Measurements from ENCODE around the gene ALKBH6. TPM values are rescaled to one million over a fixed set of nuclear protein-coding genes. Genes with fewer than 3 reads are reported as not detected.

ALKBH6 gene
- total and polyA plus RNA-seq, 2 of the 8 experiments (the other 6 are each of a cell fraction or from before 2014, with no cell fraction given): 19.2 to 33.3 TPM

DNA sequence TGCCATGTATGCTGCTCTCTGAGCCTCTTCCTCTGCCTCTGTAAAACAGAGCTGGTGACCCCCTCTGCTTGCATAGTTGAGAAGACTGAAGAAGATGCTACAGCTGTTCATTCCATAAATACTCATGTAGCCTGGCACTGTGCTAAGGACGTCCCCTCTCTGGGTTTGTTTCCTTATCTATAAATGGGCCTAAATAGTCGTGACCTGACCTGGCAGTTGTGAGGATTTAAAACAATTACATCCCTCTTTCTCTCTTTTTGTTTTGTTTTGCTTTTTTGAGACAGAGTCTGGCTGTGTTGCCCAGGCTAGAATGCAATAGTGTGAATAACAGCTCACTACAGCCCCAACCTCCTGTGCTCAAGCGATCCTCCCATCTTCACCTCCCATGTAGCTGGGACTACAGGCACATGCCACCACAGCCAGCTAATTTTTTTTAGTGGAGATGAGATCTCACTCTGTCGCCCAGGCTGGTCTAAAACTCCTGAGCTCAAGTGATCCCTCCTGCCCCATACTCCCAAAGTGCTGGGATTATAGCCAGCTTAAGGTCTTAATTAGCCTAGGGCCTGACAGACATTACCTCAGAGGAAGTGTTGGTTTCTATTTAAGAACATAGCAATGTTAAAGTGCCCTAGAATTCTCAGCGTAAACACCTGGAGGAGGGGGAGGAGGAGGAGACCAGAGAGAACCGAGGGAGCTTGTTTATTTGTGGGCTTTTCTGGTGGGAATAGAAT lies 45.3 kb upstream of the ALKBH6 start:
- POLR2A ChIA-PET (ENCODE audit: partially characterized antibody): interaction anchor here (1.0 to 1.6 kb wide), 2 partner anchors 14 to 69 kb away, joined by 3 to 5 read pairs; no protein-coding TSS in a partner anchor
- no peak overlapping the region for H3K18ac ChIP-seq (ENCODE audit: extremely low read depth, low read length)
- no peak overlapping the region for H3K56ac ChIP-seq (replicated peaks; ENCODE audit: insufficient read length, low read depth, low read length)
- DNase-seq (ENCODE audit: low read depth in 1 of 2, low spot score in 2 of 2) (no peak), FAIRE-seq (no peak)
- H2BK120ac ChIP-seq (replicated peaks; ENCODE audit: low read depth, low read length): no peak overlapping the region
- H3K4me2 ChIP-seq (ENCODE audit: insufficient read depth in 1 of 2, low read depth in 2 of 2, low read length in 2 of 2): no peak overlapping the region
- no peak overlapping the region for H3K9ac ChIP-seq (replicated peaks in 1 of 4; ENCODE audit: extremely low read depth in 1 of 4, low read depth in 3 of 4, low read length in 3 of 4)
- H3K79me1 ChIP-seq (ENCODE audit: low read depth, low read length): peaks cover 4% of the 10 kb centered on the region; the same call in 1 of the 2 replicates
- CTCF ChIA-PET (ENCODE audit: partially characterized antibody): interaction anchor here (1.2 to 1.7 kb wide), 5 partner anchors 11 to 81 kb away, joined by 3 to 5 read pairs (median 3); partner anchors contain the start of gene CLIP3
- H3K4me1 ChIP-seq (replicated peaks in 1 of 4; ENCODE audit: control insufficient read depth in 3 of 4, insufficient read depth in 4 of 4, low read length in 3 of 4): 0 out of 7 replicates have a peak, but pooled peaks cover 0 to 2% (median 0%) of the 10 kb centered on the region in 4 experiments
- H4K20me1 ChIP-seq (replicated peaks in 1 of 2; ENCODE audit: control insufficient read depth in 1 of 2, insufficient read depth in 2 of 2, low read length in 2 of 2): peaks cover 8 to 16% of the 10 kb centered on the region in 2 experiments
- no peak overlapping the region for H2AK5ac ChIP-seq (ENCODE audit: low read depth, low read length)
- no peak for TF ChIP-seq RAD21 (IDR thresholded peaks at IDR 0.05 in 1 of 2, conservative IDR thresholded peaks at IDR 0.05 in 1 of 2; ENCODE audit: low read depth in 2 of 2, low read length in 2 of 2)
- no peak for TF ChIP-seq TCF12 (IDR thresholded peaks at IDR 0.05; ENCODE audit: low read depth, low read length)
- no peak for TF ChIP-seq SIRT6 (IDR thresholded peaks at IDR 0.05; ENCODE audit: low read length)
- TF ChIP-seq, protein P1, sequence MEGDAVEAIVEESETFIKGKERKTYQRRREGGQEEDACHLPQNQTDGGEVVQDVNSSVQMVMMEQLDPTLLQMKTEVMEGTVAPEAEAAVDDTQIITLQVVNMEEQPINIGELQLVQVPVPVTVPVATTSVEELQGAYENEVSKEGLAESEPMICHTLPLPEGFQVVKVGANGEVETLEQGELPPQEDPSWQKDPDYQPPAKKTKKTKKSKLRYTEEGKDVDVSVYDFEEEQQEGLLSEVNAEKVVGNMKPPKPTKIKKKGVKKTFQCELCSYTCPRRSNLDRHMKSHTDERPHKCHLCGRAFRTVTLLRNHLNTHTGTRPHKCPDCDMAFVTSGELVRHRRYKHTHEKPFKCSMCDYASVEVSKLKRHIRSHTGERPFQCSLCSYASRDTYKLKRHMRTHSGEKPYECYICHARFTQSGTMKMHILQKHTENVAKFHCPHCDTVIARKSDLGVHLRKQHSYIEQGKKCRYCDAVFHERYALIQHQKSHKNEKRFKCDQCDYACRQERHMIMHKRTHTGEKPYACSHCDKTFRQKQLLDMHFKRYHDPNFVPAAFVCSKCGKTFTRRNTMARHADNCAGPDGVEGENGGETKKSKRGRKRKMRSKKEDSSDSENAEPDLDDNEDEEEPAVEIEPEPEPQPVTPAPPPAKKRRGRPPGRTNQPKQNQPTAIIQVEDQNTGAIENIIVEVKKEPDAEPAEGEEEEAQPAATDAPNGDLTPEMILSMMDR (IDR thresholded peaks at IDR 0.05; ENCODE audit: control extremely low read depth in 1 of 3, insufficient read depth in 1 of 3, low read depth in 1 of 3, low read length in 3 of 3): no peak
- TF ChIP-seq EGR1 (IDR thresholded peaks at IDR 0.05; ENCODE audit: borderline replicate concordance, low read depth, low read length): no peak
- TF ChIP-seq CBX5 (IDR thresholded peaks at IDR 0.05; ENCODE audit: low read depth, low read length): no peak
- TF ChIP-seq CBX8 (IDR thresholded peaks at IDR 0.05; ENCODE audit: borderline replicate concordance, low read depth, low read length): no peak
- H3K23me2 ChIP-seq (ENCODE audit: low read depth, low read length): no peaks in the 10 kb centered on the region
- H3K27me3 ChIP-seq (replicated peaks in 1 of 4; ENCODE audit: control insufficient read depth in 3 of 4, extremely low read depth in 1 of 4, insufficient read depth in 3 of 4, low read length in 3 of 4): no peaks in the 10 kb centered on the region
- no peak overlapping the region for H2BK15ac ChIP-seq (ENCODE audit: low read length)
- no peak overlapping the region for H3K23ac ChIP-seq (ENCODE audit: insufficient read length)
- no peak overlapping the region for H3K4me3 ChIP-seq (ENCODE audit: extremely low read depth in 1 of 4, insufficient read depth in 2 of 4, low read depth in 3 of 4, low read length in 4 of 4)
- peaks cover 20 to 38% (median 33%) of the 10 kb centered on the region in 4 experiments; a peak in 7 of 8 replicates for H3K36me3 ChIP-seq (ENCODE audit: control insufficient read depth in 2 of 4, insufficient read depth in 4 of 4, low read length in 3 of 4)
- no peaks in the 10 kb centered on the region for H3K9me3 ChIP-seq (ENCODE audit: insufficient read depth in 2 of 2, low read depth in 1 of 2, low read length in 1 of 2)
- no peak overlapping the region for H2BK5ac ChIP-seq (ENCODE audit: low read depth, low read length)
- no peak overlapping the region for H4K91ac ChIP-seq (replicated peaks; ENCODE audit: insufficient read length, low read length)
- H2AFZ ChIP-seq (ENCODE audit: low read length): no peak overlapping the region
- H3K27ac ChIP-seq (ENCODE audit: low read depth, low read length): no peak overlapping the region
- H2BK20ac ChIP-seq (ENCODE audit: low read length): no peak overlapping the region
- peaks cover 3 to 35% of the 10 kb centered on the region in 2 experiments; a peak in 3 of 4 replicates for H3K79me2 ChIP-seq (ENCODE audit: control insufficient read depth in 1 of 2, insufficient read depth in 2 of 2, low read length in 2 of 2)
- no peak overlapping the region for H3K14ac ChIP-seq (ENCODE audit: insufficient read length)
- no peak overlapping the region for H4K5ac ChIP-seq (ENCODE audit: insufficient read length, low read depth, low read length)
- H3K4ac ChIP-seq (replicated peaks; ENCODE audit: insufficient read length, low read depth, low read length): no peak overlapping the region
- H4K8ac ChIP-seq (ENCODE audit: extremely low read depth, insufficient read depth, low read length): no peak overlapping the region
- H2BK12ac ChIP-seq (ENCODE audit: low read depth, low read length): no peak overlapping the region
- 91% methylated on average over 6 of the region's 6 CpGs; no CpG with 5 or more reads in 1 of the 2 experiments for WGBS, 2 experiments (ENCODE audit: extremely low coverage in 1 of 2, insufficient coverage in 1 of 2, insufficient read length in 1 of 2, insufficient replicate concordance in 2 of 2, low coverage in 1 of 2, low lambda C conversion rate in 2 of 2, missing lambda C conversion rate in 1 of 2)
